ENCODE measurements around the gene THAP11. TPM values are rescaled to one million over a fixed set of nuclear protein-coding genes. Genes with fewer than 3 reads are reported as not detected.
A peak's percentile ranks its signal among the peaks of the same experiment; 100 is the strongest.

Gene THAP11
- total and polyA plus RNA-seq, 2 of the 13 experiments (the other 11 are each of a cell fraction or from before 2014, with no cell fraction given): 44.2 to 53.4 TPM

DNA sequence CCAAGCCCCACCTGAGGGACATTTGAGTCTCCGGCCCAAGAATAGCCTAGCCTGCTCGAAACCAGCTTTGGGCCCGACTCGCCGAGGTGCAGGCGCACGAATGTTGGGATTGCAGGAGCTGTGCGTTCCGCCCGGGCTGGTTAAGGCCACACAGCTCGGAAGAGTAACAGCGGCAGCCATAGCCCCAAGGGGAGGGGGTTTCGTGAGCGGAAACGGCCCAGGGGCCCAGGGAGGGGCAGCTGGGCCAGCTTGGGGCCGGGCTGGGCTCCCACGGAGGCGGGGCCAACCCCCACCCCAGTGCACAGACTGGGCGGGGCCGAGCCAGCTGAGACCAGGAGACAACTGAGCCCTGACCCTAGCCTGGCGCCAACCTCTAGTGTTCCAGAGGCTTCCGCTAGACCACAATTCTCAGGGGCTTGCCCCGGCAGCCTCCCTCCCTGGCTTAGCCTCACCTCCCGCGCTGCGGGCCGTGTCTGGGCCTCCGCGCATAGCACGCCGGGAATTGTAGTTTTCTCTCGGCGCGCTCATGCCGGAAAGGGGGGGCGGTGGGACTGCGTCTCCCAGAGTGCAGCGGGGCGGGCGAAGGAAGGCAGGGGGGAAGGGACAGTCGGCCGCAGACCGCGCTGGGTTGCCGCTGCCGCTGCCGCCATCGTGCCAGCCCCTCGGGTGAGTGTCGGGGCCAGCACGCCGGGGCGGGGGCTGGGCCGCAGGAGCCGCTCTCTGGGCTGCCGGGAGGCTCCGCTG, 4.4 kb downstream of the THAP11 start, which contains the start of gene NUTF2 (continued):
- TF ChIP-seq MAZ (IDR thresholded peaks at IDR 0.05; ENCODE audit: borderline replicate concordance, low read depth, low read length) (peak; percentile 96), MAZ (CRISPR knock-in tag; IDR thresholded peaks at IDR 0.05; ENCODE audit: low read depth) (peak; percentile 98), RAD51 (IDR thresholded peaks at IDR 0.05; ENCODE audit: borderline replicate concordance) (no peak), SKI (IDR thresholded peaks at IDR 0.05; ENCODE audit: partially characterized antibody) (peak; percentile 98), CHCHD3 (CRISPR knock-in tag; IDR thresholded peaks at IDR 0.05) (no peak), RNF219 (CRISPR knock-in tag; IDR thresholded peaks at IDR 0.05) (peak; percentile 83; the same call in 1 of the 2 replicates), ZFP41 (CRISPR knock-in tag; IDR thresholded peaks at IDR 0.05; ENCODE audit: borderline replicate concordance) (0 out of 2 replicates have a peak, but pooled peaks have one; percentile 17), ZNF773 (CRISPR knock-in tag; IDR thresholded peaks at IDR 0.05; ENCODE audit: borderline replicate concordance) (no peak; the same call in 1 of the 2 replicates), XRCC5 (optimal IDR thresholded peaks at IDR 0.05; ENCODE audit: low read length) (peak; percentile 96), ZNF343 (CRISPR knock-in tag; IDR thresholded peaks at IDR 0.05) (peak; percentile 81; the same call in 1 of the 2 replicates), ZNF614 (CRISPR knock-in tag; IDR thresholded peaks at IDR 0.05; ENCODE audit: borderline replicate concordance) (no peak; the same call in 1 of the 2 replicates), AHR (CRISPR knock-in tag; IDR thresholded peaks at IDR 0.05) (peak; percentile 86), DNMT1 (CRISPR knock-in tag; IDR thresholded peaks at IDR 0.05) (peak; percentile 70; the same call in 1 of the 2 replicates), ZBTB8A (CRISPR knock-in tag; IDR thresholded peaks at IDR 0.05; ENCODE audit: borderline replicate concordance, low read depth) (0 out of 2 replicates have a peak, but pooled peaks have one; percentile 41), KAT2B (IDR thresholded peaks at IDR 0.05; ENCODE audit: borderline replicate concordance, low read depth, low read length) (no peak), ZNF780A (CRISPR knock-in tag; IDR thresholded peaks at IDR 0.05) (no peak), ZNF326 (CRISPR knock-in tag; IDR thresholded peaks at IDR 0.05; ENCODE audit: borderline replicate concordance) (no peak), PCBP2 (optimal IDR thresholded peaks at IDR 0.05; ENCODE audit: low read depth, low read length, poor library complexity, severe bottlenecking) (no peak), ZSCAN22 (CRISPR knock-in tag; IDR thresholded peaks at IDR 0.05) (peak; percentile 23; the same call in 1 of the 2 replicates), ZNF484 (CRISPR knock-in tag; IDR thresholded peaks at IDR 0.05; ENCODE audit: borderline replicate concordance, low read depth) (no peak), MED1 (CRISPR knock-in tag; IDR thresholded peaks at IDR 0.05) (peak; percentile 86)
- TF ChIP-seq, protein P1, sequence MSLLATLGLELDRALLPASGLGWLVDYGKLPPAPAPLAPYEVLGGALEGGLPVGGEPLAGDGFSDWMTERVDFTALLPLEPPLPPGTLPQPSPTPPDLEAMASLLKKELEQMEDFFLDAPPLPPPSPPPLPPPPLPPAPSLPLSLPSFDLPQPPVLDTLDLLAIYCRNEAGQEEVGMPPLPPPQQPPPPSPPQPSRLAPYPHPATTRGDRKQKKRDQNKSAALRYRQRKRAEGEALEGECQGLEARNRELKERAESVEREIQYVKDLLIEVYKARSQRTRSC (CRISPR knock-in tag; IDR thresholded peaks at IDR 0.05; ENCODE audit: low read depth): 0 out of 2 replicates have a peak, but pooled peaks have one; percentile 29
- TF ChIP-seq, protein P2, sequence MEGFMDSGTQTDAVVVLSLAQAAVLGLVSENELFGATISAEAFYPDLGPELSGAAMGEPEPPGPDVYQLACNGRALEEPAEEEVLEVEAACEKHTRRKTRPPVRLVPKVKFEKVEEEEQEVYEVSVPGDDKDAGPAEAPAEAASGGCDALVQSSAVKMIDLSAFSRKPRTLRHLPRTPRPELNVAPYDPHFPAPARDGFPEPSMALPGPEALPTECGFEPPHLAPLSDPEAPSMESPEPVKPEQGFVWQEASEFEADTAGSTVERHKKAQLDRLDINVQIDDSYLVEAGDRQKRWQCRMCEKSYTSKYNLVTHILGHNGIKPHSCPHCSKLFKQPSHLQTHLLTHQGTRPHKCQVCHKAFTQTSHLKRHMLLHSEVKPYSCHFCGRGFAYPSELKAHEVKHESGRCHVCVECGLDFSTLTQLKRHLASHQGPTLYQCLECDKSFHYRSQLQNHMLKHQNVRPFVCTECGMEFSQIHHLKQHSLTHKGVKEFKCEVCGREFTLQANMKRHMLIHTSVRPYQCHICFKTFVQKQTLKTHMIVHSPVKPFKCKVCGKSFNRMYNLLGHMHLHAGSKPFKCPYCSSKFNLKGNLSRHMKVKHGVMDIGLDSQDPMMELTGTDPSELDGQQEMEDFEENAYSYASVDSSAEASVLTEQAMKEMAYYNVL (CRISPR knock-in tag; IDR thresholded peaks at IDR 0.05; ENCODE audit: borderline replicate concordance): no peak
- TF ChIP-seq, protein P3, sequence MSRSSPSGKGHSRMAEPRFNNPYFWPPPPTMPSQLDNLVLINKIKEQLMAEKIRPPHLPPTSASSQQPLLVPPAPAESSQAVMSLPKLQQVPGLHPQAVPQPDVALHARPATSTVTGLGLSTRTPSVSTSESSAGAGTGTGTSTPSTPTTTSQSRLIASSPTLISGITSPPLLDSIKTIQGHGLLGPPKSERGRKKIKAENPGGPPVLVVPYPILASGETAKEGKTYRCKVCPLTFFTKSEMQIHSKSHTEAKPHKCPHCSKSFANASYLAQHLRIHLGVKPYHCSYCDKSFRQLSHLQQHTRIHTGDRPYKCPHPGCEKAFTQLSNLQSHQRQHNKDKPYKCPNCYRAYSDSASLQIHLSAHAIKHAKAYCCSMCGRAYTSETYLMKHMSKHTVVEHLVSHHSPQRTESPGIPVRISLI (CRISPR knock-in tag; IDR thresholded peaks at IDR 0.05; ENCODE audit: borderline replicate concordance): no peak; the same call in 1 of the 2 replicates

Data from HepG2 (cell line).